Measurements from ENCODE around the gene GNMT. TPM values are rescaled to one million over a fixed set of nuclear protein-coding genes. Genes with fewer than 3 reads are reported as not detected.
A peak's percentile ranks its signal among the peaks of the same experiment; 100 is the strongest.

GNMT gene
- total and polyA plus RNA-seq, 9 of the 15 experiments (the other 6 are each of a cell fraction or from before 2014, with no cell fraction given), result 0.11 to 0.29 (median 0.15) TPM; not detected in 6

DNA sequence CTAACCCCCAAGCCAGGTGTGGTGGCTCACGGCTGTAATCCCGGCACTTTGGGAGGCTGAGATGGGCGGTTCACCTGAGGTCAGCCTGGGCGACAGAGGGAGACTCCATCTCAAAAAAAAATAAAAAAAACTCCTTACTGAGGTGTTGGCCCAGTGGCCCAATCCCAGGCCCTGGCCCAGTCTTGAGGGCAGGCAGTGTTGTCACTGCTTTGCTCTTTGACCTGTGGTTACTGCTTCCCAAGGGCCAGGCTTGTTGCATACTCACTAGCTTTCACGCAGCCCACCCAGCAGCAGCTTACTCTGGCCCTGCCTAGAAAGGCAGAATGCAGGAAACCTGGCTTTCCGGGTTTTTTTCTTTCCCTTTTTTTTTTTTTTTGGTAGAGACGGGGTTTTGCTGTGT, 18.1 kb upstream of the GNMT start:
- peak overlapping the region in 1 of 2 experiments; percentile 24; a peak in 1 of 4 replicates for H3K9ac ChIP-seq (ENCODE audit: insufficient read depth in 1 of 2, low read depth in 2 of 2, low read length in 2 of 2)
- intact Hi-C loops (cut with micrococcal nuclease) (no loop called here), in situ Hi-C loops (cut with MboI) (no loop called here)
- no peak for ATAC-seq
- WGBS (ENCODE audit: insufficient coverage, low coverage, missing lambda C conversion rate), result 81% methylated on average over 6 of the region's 7 CpGs
- no peaks in the 10 kb centered on the region for H3K9me1 ChIP-seq (ENCODE audit: control insufficient read depth, insufficient read depth, low read length)
- H3K79me2 ChIP-seq (ENCODE audit: control insufficient read depth, insufficient read depth, low read length), result no peaks in the 10 kb centered on the region
- no peaks in the 10 kb centered on the region for H3K27me3 ChIP-seq (ENCODE audit: control insufficient read depth in 2 of 2, insufficient read depth in 2 of 2, low read length in 2 of 2)
- POLR2A ChIA-PET, result interaction anchor here (1.8 kb wide), 1 partner anchor 13 kb away, joined by 7 read pairs; the partner anchor contains the start of gene CNPY3
- CTCF ChIA-PET (ENCODE audit: low intra/inter-chr PET ratio), result no interaction called here
- no peaks in the 10 kb centered on the region for H3K9me3 ChIP-seq (replicated peaks; ENCODE audit: control insufficient read depth, insufficient read depth, low read depth, low read length)
- FAIRE-seq, result no peak
- DNase-seq (ENCODE audit: extremely low read depth in 1 of 4, low spot score in 3 of 4), result peak in 2 of 4 experiments; percentile 2 to 8
- H3K4me3 ChIP-seq, result no peak overlapping the region
- no peak overlapping the region for H2AFZ ChIP-seq (ENCODE audit: low read depth, low read length)
- peaks cover 0 to 4% of the 10 kb centered on the region in 2 experiments; a peak in 1 of 5 replicates for H3K4me1 ChIP-seq (replicated peaks in 1 of 2; ENCODE audit: control insufficient read depth in 2 of 2, insufficient read depth in 2 of 2, low read length in 2 of 2)
- H3K36me3 ChIP-seq (ENCODE audit: control insufficient read depth, insufficient read depth, low read length), result peaks cover 31% of the 10 kb centered on the region; the same call in 2 of the 3 replicates
- H3K4me2 ChIP-seq (ENCODE audit: insufficient read depth, low read length), result no peak overlapping the region
- no peaks in the 10 kb centered on the region for H4K20me1 ChIP-seq (replicated peaks; ENCODE audit: control insufficient read depth, insufficient read depth, low read length)
- TF ChIP-seq NFE2L1 (tag; IDR thresholded peaks at IDR 0.05; ENCODE audit: borderline replicate concordance, low read depth) (no peak), ZNF507 (tag; conservative IDR thresholded peaks at IDR 0.05) (no peak)
- TF ChIP-seq, protein P1, sequence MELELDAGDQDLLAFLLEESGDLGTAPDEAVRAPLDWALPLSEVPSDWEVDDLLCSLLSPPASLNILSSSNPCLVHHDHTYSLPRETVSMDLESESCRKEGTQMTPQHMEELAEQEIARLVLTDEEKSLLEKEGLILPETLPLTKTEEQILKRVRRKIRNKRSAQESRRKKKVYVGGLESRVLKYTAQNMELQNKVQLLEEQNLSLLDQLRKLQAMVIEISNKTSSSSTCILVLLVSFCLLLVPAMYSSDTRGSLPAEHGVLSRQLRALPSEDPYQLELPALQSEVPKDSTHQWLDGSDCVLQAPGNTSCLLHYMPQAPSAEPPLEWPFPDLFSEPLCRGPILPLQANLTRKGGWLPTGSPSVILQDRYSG (tag; conservative IDR thresholded peaks at IDR 0.05; ENCODE audit: low read depth), result no peak
- no peak overlapping the region for H3K27ac ChIP-seq (ENCODE audit: extremely low read depth, low read depth, low read length)
- BruUV-seq (replicated peaks), result no TSS peak

DNA sequence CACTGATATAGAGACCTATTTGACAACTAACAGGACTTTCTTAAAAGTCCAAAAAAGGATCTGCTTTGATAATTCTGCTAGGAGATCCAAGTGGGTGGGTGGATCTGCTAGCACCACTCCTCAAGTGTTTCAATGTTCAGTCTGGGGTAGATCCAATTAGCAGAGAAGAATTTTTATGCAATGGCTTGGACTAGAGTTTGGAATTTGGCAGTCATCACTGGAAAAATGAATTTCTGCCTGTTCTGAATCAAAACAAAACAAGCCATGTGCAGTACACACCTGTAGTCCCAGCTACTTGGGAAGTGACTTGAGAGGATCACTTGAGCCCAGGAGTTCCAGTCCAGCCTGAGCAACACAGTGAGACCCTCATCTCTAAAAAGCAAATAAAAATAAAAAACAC, 12.6 kb upstream of the GNMT start:
- H3K9me3 ChIP-seq (replicated peaks; ENCODE audit: control insufficient read depth, insufficient read depth, low read depth, low read length), result no peaks in the 10 kb centered on the region
- POLR2A ChIA-PET, result no interaction called here
- no peak overlapping the region for H3K4me3 ChIP-seq
- BruUV-seq (replicated peaks), result no TSS peak
- H4K20me1 ChIP-seq (replicated peaks; ENCODE audit: control insufficient read depth, insufficient read depth, low read length), result no peaks in the 10 kb centered on the region
- CTCF ChIA-PET (ENCODE audit: low intra/inter-chr PET ratio), result no interaction called here
- H3K27ac ChIP-seq (ENCODE audit: extremely low read depth, low read depth, low read length), result no peak overlapping the region
- FAIRE-seq, result no peak
- H3K79me2 ChIP-seq (ENCODE audit: control insufficient read depth, insufficient read depth, low read length), result no peaks in the 10 kb centered on the region
- peaks cover 2% of the 10 kb centered on the region; the same call in 1 of the 3 replicates for H3K36me3 ChIP-seq (ENCODE audit: control insufficient read depth, insufficient read depth, low read length)
- no peak overlapping the region for H3K9ac ChIP-seq (ENCODE audit: insufficient read depth in 1 of 2, low read depth in 2 of 2, low read length in 2 of 2)
- no peaks in the 10 kb centered on the region for H3K9me1 ChIP-seq (ENCODE audit: control insufficient read depth, insufficient read depth, low read length)
- no peak for ATAC-seq
- in situ Hi-C loops (cut with MboI) (no loop called here), intact Hi-C loops (cut with micrococcal nuclease) (no loop called here)
- no peak for DNase-seq (ENCODE audit: extremely low read depth in 1 of 4, low spot score in 3 of 4)
- H3K27me3 ChIP-seq (ENCODE audit: control insufficient read depth in 2 of 2, insufficient read depth in 2 of 2, low read length in 2 of 2), result no peaks in the 10 kb centered on the region
- H3K4me2 ChIP-seq (ENCODE audit: insufficient read depth, low read length), result no peak overlapping the region
- H3K4me1 ChIP-seq (replicated peaks in 1 of 2; ENCODE audit: control insufficient read depth in 2 of 2, insufficient read depth in 2 of 2, low read length in 2 of 2), result peaks cover 0 to 4% of the 10 kb centered on the region in 2 experiments; a peak in 1 of 5 replicates
- H2AFZ ChIP-seq (ENCODE audit: low read depth, low read length), result no peak overlapping the region
- no peak for TF ChIP-seq NCOA1 (IDR thresholded peaks at IDR 0.05; ENCODE audit: low read depth)
- TF ChIP-seq HDAC3 (IDR thresholded peaks at IDR 0.05; ENCODE audit: borderline replicate concordance, partially characterized antibody), result no peak
- no peak for TF ChIP-seq SIX5 (IDR thresholded peaks at IDR 0.05; ENCODE audit: borderline replicate concordance in 1 of 2, insufficient read depth in 1 of 2, low read depth in 1 of 2, low read length in 2 of 2)
- no peak for TF ChIP-seq LCOR (CRISPR knock-in tag; IDR thresholded peaks at IDR 0.05)
- TF ChIP-seq KHSRP (IDR thresholded peaks at IDR 0.05), result no peak
- no peak for TF ChIP-seq GABPB2 (CRISPR knock-in tag; conservative IDR thresholded peaks at IDR 0.05)
- TF ChIP-seq MTA1 (IDR thresholded peaks at IDR 0.05; ENCODE audit: borderline replicate concordance), result no peak
- TF ChIP-seq, protein P2, sequence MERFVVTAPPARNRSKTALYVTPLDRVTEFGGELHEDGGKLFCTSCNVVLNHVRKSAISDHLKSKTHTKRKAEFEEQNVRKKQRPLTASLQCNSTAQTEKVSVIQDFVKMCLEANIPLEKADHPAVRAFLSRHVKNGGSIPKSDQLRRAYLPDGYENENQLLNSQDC (CRISPR knock-in tag; IDR thresholded peaks at IDR 0.05), result no peak
- no peak for TF ChIP-seq POLR2AphosphoS2 (IDR thresholded peaks at IDR 0.05; ENCODE audit: low read length)
- TF ChIP-seq, protein P3, sequence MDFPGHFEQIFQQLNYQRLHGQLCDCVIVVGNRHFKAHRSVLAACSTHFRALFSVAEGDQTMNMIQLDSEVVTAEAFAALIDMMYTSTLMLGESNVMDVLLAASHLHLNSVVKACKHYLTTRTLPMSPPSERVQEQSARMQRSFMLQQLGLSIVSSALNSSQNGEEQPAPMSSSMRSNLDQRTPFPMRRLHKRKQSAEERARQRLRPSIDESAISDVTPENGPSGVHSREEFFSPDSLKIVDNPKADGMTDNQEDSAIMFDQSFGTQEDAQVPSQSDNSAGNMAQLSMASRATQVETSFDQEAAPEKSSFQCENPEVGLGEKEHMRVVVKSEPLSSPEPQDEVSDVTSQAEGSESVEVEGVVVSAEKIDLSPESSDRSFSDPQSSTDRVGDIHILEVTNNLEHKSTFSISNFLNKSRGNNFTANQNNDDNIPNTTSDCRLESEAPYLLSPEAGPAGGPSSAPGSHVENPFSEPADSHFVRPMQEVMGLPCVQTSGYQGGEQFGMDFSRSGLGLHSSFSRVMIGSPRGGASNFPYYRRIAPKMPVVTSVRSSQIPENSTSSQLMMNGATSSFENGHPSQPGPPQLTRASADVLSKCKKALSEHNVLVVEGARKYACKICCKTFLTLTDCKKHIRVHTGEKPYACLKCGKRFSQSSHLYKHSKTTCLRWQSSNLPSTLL (IDR thresholded peaks at IDR 0.05), result no peak
- no peak for TF ChIP-seq RAD51 (IDR thresholded peaks at IDR 0.05; ENCODE audit: borderline replicate concordance, low read depth)
- no peak for TF ChIP-seq SP1 (CRISPR knock-in tag; IDR thresholded peaks at IDR 0.05)

Measured in K562 (cell line).